Measurements from ENCODE around the gene SLC8A1.

SLC8A1 gene

DNA sequence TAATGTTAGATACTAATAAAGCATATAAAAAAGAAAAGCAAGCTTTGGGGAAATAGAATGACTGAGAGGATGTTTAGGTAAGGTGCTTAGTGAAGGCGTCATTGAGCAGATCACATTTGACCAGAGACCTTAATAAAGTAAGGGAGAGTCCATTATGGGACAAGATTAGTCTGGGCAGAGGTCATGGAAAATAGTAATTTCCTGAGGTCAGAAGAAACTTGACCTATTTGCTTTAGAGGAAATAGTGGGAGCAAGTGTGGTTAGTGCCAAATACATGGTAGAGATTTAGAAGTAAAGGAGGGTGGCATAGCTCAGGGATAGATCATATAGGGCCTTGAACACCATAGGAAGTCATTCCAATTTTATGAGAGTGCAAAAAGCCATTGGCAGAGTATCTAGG is 24.5 kb upstream of the SLC8A1 start:
- TF ChIP-seq, protein P1, sequence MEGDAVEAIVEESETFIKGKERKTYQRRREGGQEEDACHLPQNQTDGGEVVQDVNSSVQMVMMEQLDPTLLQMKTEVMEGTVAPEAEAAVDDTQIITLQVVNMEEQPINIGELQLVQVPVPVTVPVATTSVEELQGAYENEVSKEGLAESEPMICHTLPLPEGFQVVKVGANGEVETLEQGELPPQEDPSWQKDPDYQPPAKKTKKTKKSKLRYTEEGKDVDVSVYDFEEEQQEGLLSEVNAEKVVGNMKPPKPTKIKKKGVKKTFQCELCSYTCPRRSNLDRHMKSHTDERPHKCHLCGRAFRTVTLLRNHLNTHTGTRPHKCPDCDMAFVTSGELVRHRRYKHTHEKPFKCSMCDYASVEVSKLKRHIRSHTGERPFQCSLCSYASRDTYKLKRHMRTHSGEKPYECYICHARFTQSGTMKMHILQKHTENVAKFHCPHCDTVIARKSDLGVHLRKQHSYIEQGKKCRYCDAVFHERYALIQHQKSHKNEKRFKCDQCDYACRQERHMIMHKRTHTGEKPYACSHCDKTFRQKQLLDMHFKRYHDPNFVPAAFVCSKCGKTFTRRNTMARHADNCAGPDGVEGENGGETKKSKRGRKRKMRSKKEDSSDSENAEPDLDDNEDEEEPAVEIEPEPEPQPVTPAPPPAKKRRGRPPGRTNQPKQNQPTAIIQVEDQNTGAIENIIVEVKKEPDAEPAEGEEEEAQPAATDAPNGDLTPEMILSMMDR (IDR thresholded peaks at IDR 0.05; ENCODE audit: low read depth, low read length, missing control alignments), result no peak
- H3K4me3 ChIP-seq (replicated peaks; ENCODE audit: low read depth, low read length), result no peak overlapping the region
- no peak for DNase-seq (ENCODE audit: extremely low read depth, low read depth)

DNA sequence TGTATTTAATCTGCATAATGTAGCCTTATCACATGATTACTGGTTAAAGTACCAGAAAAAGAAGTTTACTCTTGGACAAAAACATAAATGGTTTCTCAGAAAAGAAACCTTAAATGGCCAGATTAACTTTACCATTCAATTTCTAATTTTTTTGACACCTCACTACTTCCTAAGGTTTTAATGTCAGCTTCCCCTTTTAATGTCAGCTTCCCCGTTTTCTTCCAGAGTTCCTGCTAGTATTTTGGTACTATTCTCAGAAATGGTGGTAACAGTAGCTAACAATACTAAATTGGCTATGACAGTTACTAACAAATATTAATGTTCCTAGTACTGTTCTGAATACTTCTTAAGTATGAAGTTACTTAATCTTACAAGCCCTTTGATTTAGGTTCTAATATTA is 22.4 kb upstream of the SLC8A1 start:
- H3K4me3 ChIP-seq (replicated peaks; ENCODE audit: low read depth, low read length), result no peak overlapping the region
- TF ChIP-seq, protein P1 (IDR thresholded peaks at IDR 0.05; ENCODE audit: low read depth, low read length, missing control alignments), result no peak
- DNase-seq (ENCODE audit: extremely low read depth, low read depth), result no peak

DNA sequence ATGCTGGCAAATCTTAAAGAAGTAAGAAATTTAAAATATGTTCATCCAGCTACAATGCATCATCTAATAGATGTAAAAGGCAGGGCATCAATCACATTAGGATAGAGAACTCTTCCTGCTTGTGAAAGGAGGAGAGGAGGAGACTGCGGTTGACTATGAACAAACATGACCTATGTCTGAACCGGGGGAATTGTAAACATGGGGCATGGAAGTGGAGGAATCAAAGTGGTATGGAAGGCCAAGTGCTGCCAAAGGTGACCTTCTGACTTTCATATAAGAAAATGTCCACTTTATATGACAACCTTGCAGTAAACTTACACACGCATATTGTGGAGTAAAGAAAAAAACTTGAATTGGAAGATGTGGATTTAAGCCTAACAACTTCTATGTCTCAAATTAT is 20.0 kb upstream of the SLC8A1 start:
- no peak overlapping the region for H3K4me3 ChIP-seq (replicated peaks; ENCODE audit: low read depth, low read length)
- TF ChIP-seq, protein P1 (IDR thresholded peaks at IDR 0.05; ENCODE audit: low read depth, low read length, missing control alignments), result no peak
- no peak for DNase-seq (ENCODE audit: extremely low read depth, low read depth)

DNA sequence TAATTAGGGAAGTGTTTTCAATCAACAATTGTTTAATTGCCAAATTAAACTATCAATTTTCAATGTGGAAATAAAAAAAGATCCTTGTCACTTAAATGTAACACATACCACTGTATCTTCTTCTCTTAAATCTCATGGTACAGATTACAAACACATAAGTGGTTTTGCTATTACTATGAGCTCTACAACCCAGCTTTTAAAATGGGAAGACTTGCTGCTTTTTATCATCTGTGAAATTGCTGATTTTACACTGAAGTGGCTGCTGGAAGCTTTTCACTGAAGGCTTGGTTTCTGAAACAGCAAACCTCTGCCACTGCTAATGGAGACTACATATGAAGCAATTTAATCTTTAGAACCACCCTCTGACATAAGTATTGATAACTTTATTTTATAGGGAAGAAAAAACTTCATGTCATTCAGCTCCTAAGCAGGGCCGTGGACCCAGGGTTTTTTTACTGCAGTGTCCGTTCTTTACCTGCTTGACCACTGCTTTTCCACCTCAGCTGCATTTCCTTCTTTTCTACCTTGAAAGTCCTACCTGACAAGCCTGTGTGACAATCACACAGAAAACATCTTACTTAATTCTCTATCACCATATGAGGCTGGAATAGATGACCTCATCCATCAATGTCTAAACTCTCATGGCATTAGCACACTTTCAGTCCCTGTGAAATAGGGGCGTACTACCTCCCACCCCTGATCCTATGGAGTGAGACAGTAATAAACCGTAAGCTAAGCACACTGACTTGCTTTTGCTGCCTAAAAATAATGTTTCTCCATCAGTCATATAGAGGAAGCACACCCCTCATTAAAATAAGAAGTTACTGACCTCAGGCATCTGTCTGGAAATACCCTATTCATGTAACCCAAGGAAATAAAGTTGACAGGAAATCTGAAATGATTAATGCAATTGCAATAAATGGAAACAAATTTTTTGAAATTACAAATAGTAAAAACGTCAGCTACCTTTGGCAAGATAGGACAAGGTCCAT is 19.2 kb upstream of the SLC8A1 start:
- H3K4me3 ChIP-seq (replicated peaks; ENCODE audit: low read depth, low read length), result no peak overlapping the region
- TF ChIP-seq, protein P1 (IDR thresholded peaks at IDR 0.05; ENCODE audit: low read depth, low read length, missing control alignments), result no peak
- no peak for DNase-seq (ENCODE audit: extremely low read depth, low read depth)

DNA sequence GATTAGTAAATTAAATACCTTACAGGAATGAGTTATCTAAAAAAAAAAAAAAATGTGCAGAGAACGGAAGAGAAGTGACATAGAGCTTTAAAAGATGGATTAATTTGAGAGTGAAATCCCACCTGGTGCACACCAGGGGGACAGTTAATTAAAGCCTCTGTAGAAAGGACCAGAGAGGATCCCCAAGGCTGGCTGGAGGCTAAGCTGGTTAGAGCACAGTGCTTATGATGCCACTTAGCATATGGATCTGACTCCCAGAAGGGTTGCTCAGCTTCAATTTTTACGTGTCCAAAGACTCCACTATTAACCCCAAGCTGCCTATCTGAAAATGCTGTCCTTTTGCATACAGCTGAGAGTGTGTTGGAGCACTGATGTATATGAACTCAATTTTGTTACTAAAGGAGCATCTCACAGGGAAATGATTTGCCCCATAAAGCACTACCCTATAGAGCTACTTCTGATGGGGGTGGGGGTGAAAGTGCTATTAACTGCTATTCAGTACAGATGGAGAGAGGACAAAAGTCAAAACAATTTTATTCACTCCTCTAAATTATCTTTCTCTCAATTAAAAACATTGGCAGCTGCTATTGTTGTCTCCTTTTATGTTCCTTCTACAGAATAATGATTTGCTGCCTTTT is 15.2 kb upstream of the SLC8A1 start:
- DNase-seq (ENCODE audit: extremely low read depth, low read depth), result no peak
- no peak overlapping the region for H3K4me3 ChIP-seq (replicated peaks; ENCODE audit: low read depth, low read length)
- TF ChIP-seq, protein P1 (IDR thresholded peaks at IDR 0.05; ENCODE audit: low read depth, low read length, missing control alignments), result no peak

DNA sequence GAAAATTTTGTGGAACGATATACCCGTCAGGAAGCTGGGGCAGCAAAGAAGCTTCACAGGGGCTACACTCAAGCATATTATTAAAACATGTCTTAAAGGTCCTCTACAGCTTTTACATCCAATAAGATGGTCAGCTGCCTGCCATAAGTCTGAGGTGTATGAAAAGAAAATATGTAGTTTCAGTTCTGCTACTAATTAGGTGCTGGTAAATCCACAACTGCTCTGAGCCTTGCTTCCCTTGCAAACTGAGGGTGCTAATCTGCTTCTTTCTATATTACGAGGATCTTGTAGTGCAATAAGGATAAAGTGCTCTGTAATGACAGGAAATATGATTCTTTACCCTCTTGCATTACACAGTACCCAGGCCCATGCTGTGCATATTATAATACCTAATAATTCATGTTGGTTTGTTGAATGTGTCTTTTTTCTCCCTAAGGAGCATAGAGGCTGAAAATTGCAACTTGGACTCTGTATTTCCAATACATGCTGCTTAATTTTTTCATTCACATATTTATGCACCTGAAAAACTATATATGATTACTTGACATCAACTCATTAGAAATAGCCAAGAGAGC is 14.5 kb upstream of the SLC8A1 start:
- H3K4me3 ChIP-seq (replicated peaks; ENCODE audit: low read depth, low read length), result no peak overlapping the region
- no peak for DNase-seq (ENCODE audit: extremely low read depth, low read depth)
- TF ChIP-seq, protein P1 (IDR thresholded peaks at IDR 0.05; ENCODE audit: low read depth, low read length, missing control alignments), result no peak

Data from HFF-Myc (cell line).